ENCODE measurements around the gene DNAH2. TPM values are rescaled to one million over a fixed set of nuclear protein-coding genes. Genes with fewer than 3 reads are reported as not detected.

Gene DNAH2
- total and polyA plus RNA-seq, 2 of the 13 experiments (the other 11 are each of a cell fraction or from before 2014, with no cell fraction given) = not detected

- TF ChIP-seq KDM2A (CRISPR knock-in tag; IDR thresholded peaks at IDR 0.05; ENCODE audit: borderline replicate concordance, low read depth) (peak; percentile 4; the same call in 1 of the 2 replicates), REST (IDR thresholded peaks at IDR 0.05; ENCODE audit: borderline replicate concordance in 1 of 2, low read depth in 1 of 2, low read length in 2 of 2) (no peak), MED13 (CRISPR knock-in tag; IDR thresholded peaks at IDR 0.05) (no peak), CREB3 (CRISPR knock-in tag; IDR thresholded peaks at IDR 0.05) (no peak), ZNF232 (CRISPR knock-in tag; IDR thresholded peaks at IDR 0.05; ENCODE audit: borderline replicate concordance) (no peak), ZBTB14 (CRISPR knock-in tag; IDR thresholded peaks at IDR 0.05) (0 out of 2 replicates have a peak, but pooled peaks have one; percentile 19), NCOA2 (CRISPR knock-in tag; IDR thresholded peaks at IDR 0.05) (no peak; the same call in 1 of the 2 replicates), HOXA3 (CRISPR knock-in tag; IDR thresholded peaks at IDR 0.05) (no peak), RXRA (CRISPR knock-in tag; IDR thresholded peaks at IDR 0.05) (0 out of 2 replicates have a peak, but pooled peaks have one; percentile 33), FOXA1 (IDR thresholded peaks at IDR 0.05) (no peak), FOXA1 (CRISPR knock-in tag; IDR thresholded peaks at IDR 0.05) (0 out of 2 replicates have a peak, but pooled peaks have one; percentile 10), TRIM24 (CRISPR knock-in tag; IDR thresholded peaks at IDR 0.05) (no peak), IKZF4 (CRISPR knock-in tag; IDR thresholded peaks at IDR 0.05; ENCODE audit: borderline replicate concordance, low read depth, not compliant biosample characterization) (no peak), CTCF (CRISPR knock-in tag; IDR thresholded peaks at IDR 0.05) (peak; percentile 66), ZNF343 (CRISPR knock-in tag; IDR thresholded peaks at IDR 0.05) (0 out of 2 replicates have a peak, but pooled peaks have one; percentile 60), ATF2 (CRISPR knock-in tag; IDR thresholded peaks at IDR 0.05) (peak; percentile 6; the same call in 1 of the 2 replicates)
Observed at GRCh38 chr17:7841396-7841914, 123.9 kb downstream of the DNAH2 start (continued).
